ENCODE measurements around the gene ATRN.

Gene ATRN

GRCh38 chr20:3631534-3631933 lies 160.7 kb downstream of the ATRN start:
- no peak for DNase-seq

DNA sequence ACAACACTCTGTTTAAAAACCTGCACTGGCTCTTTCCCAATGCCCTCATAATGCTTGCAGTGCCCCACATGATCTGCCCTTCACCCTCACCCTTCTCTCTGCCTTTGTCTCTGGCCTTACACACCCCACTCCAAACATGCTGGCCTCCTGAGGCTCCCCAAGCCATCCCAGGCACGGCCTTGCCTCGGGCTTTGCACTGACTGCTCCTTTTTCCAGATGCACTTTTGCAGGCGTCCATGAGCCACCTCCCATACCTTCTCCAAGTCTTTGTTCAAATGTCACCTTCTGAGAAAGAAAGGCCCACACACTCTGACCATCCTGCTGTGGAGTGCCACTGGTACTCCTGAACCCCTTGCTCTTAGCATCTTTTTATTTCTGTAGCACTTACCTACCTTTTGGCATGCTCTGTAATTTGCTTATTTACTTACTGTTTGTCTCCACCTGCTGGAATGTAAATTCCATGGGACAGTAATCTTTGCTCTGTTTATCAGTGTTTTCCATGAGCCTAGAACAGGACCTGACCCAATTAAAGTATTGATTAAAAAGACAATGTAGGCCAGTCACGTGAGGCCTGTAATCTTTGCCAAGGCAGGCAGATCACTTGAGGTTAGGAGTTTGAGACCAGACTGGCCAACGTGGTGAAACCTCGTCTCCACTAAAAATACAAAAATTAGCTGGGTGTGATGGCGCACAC lies 161.6 kb downstream of the ATRN start:
- no peak for DNase-seq

DNA sequence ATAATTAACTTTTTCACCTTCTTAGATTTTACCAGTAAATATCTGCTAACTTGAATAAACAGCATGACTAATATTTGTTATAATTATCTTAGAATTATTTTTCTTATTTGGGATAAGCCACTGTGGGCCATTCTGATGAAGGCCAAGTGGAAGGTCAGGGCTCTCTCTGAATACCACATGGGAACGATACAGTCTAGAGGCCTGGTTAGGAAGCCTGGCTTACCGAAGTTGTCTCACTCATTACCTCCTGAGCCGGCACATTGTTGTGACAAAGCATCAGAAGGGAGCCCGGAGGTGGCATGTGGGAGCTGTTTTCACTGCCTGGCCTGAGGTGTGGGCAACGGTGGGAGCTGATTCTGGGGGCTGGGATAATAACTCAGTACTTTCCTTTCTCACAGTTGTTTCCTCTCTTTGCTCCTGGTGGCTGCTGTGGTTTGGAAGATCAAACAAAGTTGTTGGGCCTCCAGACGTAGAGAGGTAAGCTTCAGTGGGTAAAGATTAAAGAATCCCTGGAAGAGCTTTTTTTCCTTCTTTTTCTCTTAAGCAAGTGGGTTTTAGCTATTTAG lies 163.2 kb downstream of the ATRN start:
- no peak for DNase-seq

DNA sequence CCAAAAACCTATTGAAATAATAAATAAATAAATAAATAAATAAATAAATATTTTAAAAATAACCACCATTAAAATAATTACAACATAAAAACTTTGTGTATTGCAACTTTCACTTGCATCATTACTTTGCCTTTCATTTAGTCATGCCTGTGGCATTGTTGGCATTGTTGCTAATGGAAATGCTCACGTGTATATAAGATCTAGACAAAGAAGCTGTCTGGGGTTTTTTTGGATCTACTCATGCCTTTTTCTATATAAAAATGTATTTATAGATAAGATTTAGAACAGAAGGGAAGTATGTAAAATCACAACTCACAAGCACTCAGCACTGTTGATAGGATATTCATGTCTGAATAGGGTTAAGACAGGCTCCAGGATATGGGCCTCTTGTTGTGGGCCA lies 164.5 kb downstream of the ATRN start:
- DNase-seq, result no peak

- DNase-seq, result no peak
Observed at GRCh38 chr20:3640259-3640658, 169.4 kb downstream of the ATRN start.

DNA sequence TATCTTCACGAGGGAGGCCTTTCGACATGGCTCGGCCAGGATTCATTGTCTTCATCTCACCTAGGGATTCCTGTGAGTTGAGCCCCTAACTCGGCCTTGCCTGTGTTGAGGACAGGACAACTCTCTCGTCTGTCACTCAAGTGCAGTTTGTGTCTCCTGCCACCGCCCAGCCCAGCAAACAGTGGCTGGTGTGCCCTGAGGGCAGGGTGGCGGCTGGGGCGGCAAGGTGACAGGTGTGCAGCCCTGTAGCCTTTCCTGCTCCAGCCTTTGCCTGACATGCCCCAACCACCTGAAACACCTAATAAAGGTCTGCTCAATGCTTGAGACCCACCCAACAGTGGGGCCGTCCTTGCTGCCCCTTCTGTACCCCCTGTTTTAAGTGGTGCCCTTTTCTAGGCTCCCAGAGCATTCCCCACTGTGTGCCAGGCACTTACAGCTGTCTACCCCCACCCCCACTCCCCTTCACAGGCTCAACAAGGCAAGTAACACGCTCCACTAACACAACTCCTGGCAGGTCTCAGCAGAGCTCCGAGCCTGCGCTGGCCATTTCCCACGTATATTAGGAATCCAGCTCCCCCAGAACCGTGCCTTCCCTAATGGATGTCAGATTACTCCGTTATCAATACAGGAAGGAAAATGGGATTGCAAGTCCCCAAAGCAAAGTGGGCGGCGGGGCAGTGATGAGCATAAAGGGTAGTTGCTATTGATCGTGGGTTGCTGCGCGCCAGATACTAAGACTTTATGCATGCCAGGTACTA lies 174.7 kb downstream of the ATRN start:
- no peak for DNase-seq

DNA sequence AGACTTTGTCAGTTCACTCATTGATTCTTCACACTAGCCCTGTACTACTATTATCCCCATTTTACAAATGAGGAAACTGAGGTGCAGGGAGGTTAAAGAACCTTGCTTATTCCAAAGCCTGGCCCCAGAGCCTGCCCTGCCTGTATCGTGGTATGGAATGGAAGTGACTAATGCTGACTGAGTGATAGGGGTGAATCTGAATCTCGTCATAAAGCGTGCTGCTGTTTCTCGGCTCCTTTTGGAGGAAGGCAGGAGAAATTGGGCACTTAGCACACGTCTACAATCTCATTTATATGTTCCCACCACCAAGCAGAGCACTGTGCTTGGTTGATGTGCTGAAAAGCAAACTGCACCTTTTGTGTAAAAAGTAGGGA lies 175.2 kb downstream of the ATRN start:
- DNase-seq, result no peak

GRCh38 chr20:3646651-3647050 lies 175.8 kb downstream of the ATRN start:
- no peak for DNase-seq

GRCh38 chr20:3647473-3647872 lies 176.7 kb downstream of the ATRN start:
- no peak for DNase-seq

DNA sequence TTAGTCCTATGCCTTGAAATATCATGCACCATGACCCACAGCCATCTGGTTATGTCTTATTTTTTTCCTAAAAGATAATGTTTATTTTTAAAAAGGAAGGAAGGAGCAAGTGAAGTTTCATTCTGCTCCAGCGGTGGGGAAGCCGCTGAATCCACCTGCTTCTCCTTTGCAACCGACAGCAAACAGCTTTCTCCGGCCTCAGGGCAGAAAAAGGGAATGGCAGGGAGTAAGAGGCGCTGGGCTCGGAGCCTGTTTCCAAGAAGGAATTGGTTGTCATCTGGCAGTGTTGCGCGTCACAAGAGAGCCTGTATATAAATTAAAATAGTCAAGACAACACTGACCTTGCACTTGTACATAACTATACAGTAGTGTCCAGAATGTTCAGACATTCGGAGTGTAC lies 178.1 kb downstream of the ATRN start:
- no peak for DNase-seq

DNA sequence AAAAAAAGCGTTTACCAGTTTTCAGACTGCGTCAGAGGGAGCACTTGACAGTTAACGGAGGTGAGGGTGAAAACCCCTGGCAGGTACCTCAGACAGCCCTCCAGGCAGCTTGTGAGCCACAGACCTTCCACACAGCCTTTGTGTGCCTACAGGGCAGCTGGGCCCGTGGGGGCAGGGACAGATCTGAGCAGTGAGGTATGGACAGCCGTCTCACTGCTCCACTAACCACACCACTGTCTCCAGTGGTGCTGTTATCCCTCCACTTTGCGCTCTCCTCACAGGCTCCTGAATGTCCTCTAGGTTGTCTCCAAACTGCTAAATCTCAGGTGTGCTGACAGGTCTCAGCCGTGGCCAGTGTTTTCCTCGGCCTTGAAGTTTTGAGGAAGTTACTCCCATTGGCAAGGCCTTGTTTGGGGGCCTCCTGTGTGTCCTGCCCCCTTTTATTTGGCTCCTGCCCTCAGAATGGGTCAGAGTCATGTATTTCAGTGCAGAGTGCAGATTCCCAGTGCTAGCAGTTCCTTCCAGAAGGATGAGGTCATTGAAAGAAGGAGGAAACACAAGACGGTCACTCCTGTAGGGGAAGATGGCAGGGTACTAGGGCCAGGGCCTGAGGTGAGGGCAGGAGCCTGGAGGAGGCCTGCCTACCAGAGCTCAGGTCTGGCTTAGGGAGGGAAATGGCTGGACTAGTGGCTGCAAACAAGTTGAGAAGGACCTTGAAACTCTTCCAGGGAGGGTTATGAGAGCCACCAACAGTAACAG lies 180.6 kb downstream of the ATRN start:
- peak; percentile 5 for DNase-seq

- DNase-seq, result no peak
Observed at GRCh38 chr20:3652221-3652620, 181.4 kb downstream of the ATRN start.

GRCh38 chr20:3652676-3653596 lies 182.1 kb downstream of the ATRN start:
- no peak for DNase-seq

- DNase-seq, result no peak
Observed at GRCh38 chr20:3653921-3654320, 183.1 kb downstream of the ATRN start.

DNA sequence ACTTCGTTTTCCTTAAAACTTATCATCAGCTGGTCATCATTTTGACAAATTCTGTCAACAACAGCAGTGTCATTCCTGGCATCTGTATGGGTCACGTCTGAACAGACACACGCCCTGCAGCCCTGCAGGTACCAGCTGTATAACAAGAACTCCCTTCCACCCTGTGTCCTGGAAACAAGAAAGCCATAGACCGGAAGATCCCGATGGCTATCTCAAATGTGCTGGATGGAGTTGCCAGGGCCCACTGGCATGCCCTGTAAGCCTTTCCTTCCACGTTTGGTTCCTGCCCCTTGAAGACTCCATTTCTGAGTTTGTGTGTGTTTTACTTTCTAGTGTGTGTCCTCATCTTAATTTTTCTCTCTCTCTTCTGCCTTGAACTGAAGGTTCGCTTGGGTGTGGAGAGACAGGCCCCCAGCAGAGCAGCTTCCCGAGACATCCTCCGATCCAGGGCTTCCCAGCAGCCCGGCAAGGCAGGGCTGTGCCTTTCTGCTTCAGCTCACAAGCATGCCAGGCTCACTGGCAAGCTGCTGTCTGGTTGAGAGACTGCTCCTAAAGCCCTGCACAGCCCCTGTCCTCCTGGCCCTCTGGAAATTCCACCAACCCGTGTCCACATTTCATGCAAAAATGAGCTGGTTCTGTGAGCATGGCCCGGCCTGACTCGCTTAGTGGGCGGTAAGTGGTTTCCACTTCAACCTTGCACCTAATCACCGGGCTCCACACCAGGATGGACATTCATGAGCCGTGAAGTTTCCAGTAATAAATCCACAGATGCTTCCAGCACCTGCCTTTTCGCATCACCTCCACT lies 183.7 kb downstream of the ATRN start:
- DNase-seq, result no peak

DNA sequence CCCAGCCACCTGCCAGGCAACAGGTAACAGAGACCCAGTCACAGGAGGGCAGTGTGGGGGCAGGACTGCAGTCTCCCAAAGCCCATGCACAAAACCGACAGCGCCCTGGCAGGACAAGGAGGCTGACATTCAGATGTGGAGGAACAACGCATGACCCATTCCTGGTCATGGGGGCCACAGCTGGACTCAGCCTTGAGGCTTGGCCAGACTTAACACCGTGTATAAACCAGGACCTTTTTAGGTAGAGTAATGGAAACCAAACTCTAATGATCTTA lies 184.2 kb downstream of the ATRN start:
- DNase-seq, result no peak

GRCh38 chr20:3658019-3658715 lies 187.3 kb downstream of the ATRN start:
- no peak for DNase-seq

DNA sequence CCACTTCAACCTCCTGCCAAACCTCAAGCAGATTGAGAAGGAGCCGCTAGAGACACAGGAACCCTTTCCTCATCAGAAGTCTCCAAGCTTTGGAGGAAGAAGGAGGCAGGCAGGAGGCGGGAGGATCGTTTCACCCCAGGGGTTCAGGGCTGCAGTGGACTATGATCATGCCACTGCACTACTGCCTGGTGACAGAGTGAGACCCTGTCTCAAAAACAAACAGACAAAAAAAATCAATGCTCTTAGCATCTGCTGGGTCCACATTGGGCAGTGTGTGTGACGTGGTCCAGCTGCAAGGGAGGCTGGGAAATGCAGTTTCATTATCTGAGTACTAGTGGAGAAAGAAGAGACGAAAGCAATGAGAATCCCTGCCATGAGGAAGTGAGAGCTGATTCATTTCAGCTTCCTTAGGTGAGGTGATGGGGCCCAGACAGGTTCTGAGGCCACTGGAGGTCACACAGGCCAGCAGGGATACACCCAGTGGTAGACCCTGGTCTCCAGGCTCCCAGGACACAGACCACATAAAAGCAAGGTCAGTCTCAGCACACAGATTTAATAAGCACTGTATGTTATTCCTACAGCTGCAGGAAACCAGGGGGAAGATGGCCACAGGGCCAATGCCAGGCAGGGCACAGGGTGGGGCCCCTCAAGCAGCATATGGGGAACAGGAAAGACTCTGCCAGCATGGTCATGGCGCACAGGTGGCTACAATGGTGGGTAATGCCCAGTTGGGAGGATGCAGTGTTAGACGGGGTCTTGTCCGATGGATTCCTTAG lies 188.1 kb downstream of the ATRN start:
- no peak for DNase-seq

GRCh38 chr20:3659492-3660261 lies 188.9 kb downstream of the ATRN start:
- no peak for DNase-seq

Measured in NCI-H1092 treated with DMSO at 0.1 percent for 48 hours (cell line).